Fibroblast of upper back skin (primary cell): ENCODE data around the gene UBD.

ENCODE experiments used
- DNase-seq: peaks from one replicate; pipeline ENCODE4 v3.0.0-alpha.2; 2013

UBD gene

DNA sequence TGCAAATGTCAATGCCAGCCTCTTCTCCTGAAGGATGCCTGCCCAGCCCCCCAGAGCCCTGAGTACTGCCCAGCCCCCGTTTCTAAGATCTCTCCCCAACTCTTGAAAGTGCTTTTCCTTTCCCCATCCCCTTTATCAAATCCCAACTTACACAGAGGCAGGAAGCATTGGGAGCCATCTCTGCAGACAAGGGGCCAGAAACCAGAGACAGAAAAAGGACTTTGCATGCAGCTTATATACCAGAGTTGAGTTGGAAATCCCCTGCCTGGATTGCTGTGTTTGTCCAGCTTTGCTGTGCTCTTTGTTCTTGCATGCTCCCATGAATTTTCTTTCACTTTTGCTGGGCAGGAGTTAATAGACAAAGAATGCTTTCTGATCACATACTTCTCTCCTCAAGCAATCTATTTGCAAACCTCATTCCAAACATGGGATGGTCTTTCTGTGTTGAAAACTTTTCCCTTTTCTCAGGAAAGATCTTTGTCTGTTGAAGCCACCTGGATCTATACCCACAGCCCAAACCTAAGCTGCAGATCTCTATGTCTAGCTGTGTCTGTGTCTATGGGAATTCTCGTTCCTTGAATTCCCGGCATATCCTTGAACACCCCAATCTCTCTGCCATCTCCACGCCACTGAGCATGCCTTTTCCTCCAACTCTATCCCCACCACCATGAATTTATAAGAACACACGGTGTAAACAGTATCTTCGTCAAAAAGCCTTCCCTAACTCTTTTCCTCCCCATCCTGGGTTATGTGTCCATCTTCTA is at the start of gene UBD:
Gene UBD (minus strand): TSS at position 209 of the 764 bp plus-strand sequence. CDS start 31 bp downstream, at position 178.
- no peak for DNase-seq

DNA sequence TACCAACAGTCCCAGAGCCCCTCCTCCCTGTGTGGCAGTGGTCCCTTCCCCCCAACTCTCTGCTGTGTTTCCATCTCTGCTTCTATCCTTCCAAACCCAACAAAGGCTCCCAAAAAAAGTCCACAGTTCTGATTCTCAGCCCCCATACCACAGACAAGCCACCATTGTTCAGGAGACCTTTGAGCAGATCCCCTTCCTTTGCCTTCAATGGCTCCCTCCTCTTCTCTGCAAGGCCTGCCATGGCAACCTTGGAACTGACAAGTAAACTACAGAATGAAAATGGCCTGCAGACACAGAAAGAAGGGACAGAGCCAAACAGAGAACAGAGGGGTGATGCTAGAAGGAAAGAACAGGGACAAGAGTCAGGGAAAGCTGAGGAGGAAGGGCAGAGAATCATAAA is 48.6 kb upstream of the UBD start:
- no peak for DNase-seq

DNA sequence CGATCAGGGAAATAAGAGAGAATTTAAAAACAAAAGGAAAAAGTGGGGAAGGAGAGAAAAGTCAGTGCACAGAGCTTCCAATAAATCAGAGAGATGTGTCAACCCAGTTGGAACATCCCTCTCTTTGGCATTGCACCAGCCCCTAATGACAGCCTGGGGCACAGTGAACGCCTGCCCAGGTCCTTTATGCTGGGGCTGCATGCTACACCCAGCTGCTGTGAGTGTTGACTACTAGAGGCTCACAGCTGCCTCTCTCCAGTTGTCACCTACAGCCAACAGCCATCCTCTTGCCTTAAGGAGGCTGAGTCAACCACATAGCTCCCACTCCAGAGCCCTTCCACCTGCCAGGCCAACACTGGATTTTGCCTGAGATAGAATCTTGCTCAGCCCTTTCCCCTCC is 44.4 kb upstream of the UBD start:
- DNase-seq, result no peak

DNA sequence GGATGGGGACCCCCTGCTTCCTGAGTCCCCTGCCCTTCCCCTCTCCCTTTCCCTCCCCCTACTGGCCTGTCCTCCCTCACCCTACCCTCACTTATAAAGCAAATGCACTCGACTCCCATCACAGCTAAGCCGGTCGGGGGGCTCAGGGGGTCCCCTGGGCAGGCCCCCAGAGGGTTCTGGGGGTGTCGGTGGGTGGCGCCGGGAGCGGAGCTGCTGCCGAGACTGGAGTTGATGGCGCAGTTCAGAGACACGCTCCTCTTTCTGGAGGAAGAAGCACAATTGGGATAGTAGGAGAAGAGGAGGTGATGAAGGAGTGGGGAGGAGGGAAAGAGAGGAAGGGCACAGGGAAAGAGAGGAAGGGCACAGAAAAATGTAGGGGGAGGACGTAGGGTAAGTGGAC is 43.9 kb upstream of the UBD start:
- no peak for DNase-seq

DNA sequence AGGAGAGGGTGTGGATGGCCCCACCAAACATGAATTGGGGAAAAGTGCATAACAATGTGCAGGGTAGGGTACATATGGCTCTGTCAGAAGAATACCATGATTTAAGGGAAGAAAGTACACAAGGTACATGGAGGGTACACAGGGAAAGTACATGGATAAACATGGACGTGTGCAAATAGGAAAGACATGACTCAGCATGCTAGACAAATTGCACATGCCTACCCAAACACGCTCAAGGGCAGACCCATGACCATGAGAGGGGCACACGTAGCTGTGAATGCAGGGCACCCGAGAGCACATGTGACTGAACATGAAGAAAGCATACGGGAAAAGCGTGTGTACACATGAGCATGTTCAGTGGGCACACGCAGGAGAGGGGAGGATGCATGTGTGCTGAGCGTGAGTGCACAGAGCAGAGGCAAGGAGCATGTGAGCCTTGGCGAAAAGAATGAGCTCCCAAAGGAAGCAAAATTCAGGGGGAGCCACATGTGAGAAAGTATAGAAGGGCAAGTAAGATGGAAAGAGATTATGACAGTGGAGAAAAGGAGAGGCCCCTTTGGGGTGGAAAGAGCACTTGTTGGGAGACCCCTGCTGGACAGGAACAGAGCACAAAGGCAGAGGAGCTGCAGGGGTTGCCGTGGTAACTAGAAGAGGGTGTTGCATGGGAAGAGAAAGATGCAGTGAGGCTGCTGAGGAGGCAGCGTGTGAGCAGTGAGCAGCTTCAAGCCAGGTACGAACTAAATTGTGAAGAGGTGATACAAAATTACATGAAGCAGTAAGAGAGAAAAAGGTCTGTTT is 43.2 kb upstream of the UBD start:
- peak; percentile 27 for DNase-seq

DNA sequence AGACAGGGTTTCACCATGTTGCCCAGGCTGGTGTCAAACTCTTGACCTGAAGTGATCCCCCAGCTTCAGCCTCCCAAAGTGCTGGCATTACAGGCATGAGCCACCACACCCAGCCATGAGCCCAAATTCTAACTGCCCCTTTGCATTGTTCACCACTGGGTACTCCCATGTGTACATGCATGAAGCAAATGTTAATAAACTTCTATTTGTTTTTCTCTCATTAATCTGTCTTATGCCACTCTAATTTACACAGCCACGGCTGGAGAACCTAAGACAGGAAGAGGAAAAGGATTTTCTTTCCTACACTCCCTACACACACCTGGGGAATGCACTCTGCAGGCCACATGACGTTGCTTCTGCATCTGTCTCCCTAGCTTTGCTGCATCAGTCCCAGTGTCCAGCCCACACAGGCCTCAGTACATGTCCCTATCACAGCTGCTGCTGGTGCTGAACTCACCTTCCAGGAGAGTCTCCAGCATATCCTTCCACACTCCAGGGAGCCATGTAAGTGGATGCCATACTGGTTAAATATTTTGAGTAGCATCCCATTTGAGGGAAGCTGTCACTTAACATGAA is 38.7 kb upstream of the UBD start:
- DNase-seq, result no peak

DNA sequence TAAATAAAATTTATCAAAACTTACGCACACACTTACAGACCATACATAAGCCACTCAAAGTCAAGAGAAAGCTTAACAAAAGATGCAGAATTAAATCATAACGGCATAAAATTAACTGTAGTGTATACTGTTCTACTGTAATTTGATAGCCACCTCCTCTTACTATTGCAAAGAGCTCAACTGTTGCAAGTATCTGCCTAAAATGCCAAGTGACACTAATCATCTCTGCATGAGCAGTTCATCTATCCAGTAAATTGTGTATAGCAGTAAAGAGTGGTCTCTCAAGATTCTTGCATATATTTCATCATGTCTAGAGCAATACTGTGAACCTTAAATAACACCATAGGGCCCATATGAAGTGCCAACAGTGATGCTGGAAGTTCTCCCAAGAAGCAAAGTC is 37.7 kb upstream of the UBD start:
- DNase-seq, result peak; percentile 38

DNA sequence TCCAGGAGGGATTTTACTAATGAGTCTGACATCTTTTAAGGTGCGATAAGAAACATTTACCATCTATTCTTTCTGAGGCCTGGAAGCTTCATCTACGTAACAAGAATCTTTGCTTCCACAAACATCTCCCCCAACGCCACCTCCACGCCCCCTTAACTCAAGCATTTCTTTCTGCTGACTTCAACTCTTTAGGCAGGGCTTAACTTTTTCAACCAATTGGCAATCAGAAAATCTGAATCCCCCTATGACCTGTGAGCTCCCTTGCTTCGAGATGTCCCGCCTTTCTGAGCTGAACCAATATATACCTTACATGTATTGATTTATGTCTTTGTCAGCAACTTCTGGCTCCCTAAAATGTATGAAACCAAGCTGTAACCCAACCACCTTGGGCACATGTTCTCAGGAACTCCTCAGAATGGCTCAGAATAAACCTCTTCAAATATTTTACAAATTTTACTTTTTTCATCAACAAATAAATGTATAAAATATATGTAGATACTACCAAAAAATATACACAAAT is 36.9 kb upstream of the UBD start:
- DNase-seq, result no peak

DNA sequence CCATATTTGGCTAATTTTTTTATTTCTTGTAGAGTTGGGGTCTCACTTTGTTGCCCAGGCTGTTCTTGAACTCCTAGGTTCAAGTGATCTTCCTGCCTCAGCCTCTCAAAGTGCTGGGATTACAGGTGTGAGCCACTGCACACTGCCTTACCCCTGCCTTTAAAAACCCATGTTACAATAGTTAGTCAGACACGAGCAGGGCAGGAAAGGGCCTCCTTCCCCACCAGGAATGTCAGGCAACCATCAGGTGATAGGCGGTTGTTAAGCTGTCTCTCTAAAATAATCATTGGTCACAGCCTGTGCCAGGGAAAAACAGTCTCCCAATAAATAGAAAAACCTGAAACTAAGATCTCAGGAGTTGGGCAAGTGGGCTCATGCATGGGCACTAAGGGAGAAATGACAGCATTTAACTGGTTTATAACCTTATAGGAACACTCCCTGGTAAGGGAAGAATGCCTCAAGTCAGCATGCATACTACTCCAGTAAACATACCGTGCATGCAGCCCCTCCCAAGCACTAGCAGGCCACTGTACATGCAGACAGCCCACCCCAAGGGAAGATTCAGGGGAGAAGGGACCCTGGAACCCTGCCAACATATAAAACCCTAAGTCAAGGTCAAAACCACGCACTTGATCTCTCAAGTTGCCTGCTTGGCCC is 33.8 kb upstream of the UBD start:
- no peak for DNase-seq

DNA sequence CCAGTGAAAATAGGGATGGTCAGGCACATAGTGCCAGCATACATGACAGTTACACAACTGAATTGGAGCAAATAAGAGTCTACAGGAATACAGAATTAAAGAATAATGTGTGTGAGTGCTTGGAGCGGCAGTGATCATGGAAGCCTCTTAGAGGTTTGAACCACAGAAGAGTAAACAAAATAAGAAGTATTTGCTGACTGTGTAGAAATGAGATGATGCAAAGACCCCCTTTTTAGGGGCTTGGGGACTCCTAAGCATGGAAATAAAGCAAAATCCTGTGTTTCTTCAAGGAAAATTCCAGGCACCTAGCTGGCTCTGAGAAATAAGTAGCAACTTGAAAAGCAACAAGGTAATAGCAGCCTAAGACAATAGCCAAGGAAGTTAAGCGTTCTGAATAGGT is 32.1 kb upstream of the UBD start:
- no peak for DNase-seq

DNA sequence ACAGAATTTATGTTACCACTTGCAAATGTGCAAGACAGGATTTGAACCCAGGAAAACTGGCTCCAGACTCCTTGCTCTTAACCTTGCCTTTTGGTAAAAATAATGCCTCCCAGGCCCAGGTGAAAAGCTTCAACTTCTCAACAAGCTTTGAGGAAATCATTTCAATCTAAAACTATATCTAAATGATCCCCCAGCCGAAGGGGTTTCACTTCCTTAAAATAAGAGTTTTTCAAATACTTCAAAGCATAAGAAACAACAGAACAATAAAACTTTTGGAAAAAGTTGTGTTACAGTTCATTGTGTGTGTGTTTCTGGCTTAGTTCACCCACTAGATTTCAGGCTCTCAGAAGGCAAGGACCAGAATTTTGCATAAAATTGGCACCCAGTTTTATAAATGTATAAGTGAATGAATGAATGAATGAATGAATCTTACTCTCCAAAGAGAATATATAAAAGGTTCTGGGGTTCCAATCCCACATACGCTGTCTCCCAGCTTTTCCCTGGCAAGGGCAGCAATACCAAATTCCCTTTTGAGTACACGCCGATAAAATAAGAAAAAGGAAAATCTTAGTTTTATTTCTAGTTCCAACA is 30.8 kb upstream of the UBD start:
- DNase-seq, result no peak

DNA sequence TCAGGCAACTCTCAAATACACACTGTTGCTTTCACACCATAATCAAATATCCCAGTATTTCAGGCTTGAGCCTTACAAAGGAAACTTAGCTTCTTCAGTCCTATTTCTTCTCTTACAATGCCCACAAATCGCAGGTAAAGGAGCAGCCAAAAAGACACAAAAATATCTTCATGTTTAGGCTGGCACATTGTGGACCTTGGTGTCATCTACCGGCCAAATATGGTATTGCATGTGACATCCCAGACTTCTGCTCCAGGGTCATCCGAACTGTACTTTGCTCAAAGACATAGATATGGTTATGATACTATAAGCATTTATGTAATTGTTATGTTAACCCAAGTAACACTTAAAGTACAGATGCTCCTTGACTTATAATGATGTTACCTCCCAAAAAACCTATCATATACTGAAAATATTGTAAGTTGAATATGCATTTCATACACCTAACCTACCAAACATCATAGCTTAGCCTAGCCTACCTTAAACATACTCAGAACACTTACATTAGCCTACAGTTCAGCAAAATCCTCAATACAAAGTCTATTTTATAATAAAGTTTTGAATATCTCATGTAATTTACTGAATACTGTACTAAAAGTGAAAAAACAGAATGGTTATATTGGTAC is 30.0 kb upstream of the UBD start:
- peak; percentile 31 for DNase-seq

DNA sequence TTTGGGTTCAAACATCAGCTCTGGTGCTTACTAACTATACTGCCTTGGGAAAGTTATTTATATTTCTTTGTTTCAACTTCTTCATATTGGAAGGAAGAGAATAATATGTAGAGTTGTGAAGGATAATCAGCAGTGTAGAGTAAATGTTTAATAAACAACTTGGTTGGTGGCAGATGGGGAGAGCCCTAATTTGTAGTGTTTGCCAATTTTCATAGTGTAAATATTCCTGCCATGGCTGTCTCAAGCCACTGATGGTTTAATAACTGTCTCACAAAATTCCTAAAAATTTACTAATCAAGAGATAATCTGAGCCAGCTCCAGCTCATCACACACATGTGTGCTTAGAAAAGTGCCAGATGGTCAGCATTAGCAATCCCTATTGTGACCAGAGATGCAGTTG is 25.3 kb upstream of the UBD start, which contains the start of gene OR2H2:
Gene OR2H2 (plus strand): TSS at position 301 of the 400 bp plus-strand sequence. CDS start 2,824 bp downstream, outside the sequence.
- DNase-seq, result no peak

DNA sequence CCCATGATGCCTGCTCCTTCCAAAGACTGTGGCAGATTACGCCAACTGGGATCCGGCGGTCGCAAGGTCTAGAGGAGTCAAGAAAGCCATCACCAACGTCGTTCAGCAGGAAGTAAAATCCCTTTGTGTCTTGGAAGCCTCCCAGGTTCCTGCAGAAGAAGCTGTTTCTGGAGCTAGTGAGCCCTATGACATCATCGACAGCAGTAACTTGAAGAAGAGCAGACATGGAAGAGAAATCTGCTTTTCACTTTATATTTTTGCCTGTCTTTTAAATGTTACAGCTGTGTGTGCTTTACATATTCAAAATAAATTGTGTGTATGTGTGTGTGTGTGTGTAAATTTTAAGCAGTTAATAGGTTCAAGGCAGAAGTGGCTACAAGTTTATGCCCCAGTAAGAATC is 18.0 kb upstream of the UBD start:
- DNase-seq, result no peak

DNA sequence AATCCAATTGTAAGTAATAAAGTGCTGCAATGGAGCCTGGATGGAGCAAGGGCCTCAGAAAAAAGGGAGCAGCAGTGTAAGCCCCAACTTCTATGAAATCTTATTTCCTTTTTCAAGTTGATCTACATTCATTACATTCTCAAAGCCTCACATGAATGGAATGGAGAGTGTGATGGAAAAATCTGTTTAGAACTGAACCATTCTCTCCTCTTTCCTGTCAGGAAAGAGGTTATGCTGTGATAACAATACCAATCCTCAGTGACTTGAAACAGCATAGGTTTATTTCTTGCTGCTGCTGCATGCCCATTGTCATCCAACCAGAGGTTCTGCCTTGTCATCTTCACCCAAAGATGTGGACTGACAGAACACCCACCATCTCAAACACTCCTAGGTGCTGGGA is 16.5 kb upstream of the UBD start:
- DNase-seq, result no peak

DNA sequence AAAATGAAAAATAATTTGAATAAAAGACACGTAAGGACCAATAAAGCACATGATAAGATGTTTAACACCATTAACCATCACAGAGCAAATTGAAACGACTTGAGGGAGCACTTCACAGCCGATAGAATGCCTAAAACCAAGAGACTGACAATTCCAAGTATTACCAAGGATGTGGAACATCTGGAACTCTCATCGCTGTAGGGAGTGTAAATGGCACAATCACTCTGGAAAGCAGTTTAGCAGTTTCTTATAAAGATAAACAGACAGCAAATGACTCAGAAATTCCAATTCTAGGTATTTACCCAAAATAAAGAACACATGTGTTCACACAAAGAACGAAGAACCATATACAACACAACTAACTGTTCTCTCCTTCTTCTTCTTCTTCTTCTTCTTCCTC is 8.5 kb upstream of the UBD start:
- no peak for DNase-seq

DNA sequence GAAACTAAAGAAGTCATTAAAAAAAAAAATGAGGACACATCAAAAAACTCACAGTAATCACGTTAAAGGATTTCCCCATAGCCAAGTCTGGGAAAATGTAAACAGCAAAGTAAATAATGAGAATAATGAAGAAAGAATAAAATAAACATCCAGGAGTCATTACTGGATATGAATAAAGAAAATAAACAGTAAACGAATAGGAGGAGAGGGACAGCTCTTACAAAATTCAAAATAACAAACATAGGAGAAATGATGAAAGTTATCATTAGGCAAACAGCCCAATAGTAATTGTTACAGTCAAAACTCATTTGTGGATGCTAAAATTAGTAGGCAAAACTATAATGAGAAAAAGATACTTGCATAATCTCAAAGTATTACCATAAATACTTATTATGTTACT is 8.0 kb upstream of the UBD start:
- no peak for DNase-seq

DNA sequence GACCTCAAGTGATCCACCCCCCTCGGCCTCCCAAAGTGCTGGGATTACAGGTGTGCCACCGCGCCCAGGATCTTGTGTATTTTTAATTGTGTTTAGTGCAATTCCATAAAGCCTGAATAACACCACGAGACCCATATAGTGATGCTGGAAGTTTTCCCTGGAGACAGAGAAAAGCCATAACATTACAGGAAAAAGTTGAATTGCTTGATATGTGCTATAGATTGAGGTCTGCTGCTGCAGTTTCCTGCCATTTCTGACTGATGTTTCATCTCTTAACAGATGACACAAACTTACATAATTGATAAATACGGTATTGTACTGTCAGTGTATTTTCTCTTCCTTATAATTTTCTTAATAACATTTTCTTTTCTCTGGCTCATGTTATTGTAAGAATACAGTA is 7.3 kb upstream of the UBD start:
- DNase-seq, result no peak

DNA sequence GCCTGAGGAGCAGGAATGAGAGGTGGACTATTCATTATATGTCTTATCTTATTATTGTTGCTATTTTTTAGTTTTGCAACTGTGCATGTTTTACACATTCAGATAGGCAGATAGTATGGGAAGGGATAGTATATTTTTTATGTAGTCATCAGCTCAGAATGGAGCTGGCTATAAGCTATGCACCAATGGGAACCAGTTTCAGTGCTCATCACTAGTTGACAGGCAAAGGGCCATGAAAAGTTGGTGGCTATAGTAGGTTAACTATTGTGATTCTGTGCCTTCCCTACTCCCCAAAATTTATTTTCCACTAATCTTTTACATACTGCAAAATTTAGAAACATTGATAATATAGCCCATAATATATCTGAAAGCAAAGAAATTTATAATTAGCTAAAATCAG is 5.3 kb upstream of the UBD start:
- no peak for DNase-seq

DNA sequence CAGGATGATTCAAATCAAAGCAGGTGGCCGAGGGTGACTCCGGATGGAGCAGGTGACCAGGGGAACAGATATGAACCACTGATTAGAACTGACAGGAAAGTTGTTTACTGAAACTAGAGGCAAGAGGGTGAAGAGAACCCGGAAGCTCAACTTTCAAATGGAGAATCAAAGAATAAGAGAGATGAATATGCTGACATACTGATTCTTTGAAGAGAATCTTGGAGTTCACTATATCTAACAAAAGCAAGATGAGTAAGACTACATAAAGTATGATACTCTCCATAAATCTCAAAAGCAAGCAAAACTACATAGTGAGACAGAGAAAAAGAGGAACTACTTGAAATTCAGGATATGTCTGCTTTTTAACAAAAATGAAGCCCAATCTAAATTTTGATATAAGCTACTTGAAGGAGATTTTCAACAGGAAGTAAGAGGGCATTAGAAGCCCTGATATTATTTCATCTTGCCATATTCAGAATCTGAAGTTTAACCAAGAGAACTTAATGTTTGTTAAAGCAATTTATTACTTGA is 4.0 kb upstream of the UBD start:
- DNase-seq, result no peak

DNA sequence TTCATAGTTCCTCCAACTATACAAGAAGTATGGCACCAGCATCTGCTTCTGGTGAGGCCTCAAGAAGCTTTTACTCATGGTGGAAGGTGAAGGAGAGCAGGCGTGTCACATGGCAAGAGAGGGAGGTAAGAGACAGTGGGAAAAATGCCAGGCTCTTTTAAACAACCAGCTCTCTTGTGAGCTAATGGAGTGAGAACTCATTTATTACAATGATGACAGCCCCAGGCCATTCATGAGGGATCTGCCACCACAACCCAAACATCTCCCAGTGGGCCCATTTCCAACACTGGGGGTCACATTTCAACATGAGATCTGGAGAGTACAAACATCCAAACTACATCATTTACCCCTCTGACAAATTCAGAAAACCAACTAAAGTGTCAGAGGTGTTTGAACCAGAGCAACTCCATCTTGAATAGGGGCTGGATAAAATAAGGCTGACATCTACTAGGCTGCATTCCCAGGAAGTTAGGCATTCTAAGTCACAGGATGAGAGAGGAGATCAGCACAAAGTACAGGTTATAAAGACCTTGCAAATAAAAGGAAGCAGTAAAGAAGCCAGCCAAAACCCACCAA is 2.2 kb upstream of the UBD start:
- DNase-seq, result no peak

DNA sequence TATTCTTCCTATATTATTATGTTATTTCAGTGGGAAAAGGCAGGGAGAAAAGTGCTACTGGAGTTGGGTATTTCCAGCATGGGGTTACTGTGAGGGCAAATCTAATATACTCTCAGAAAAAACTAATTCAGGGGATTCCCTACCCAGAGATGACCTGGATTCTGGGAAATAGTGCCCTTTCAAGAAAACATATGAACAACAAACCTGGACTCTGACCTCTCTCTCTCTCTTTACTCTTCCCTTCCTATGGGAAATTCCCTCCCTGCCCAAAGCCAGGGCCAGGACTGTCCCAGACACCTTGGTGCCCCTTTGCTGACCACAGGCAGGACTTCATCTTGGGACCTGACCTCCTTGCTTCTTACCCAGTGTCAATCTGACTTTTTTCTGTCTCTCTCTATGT is 1.6 kb upstream of the UBD start:
- DNase-seq, result no peak
